BE2C (cell line): ENCODE measurements around the gene BHLHE40.
A peak's percentile ranks its signal among the peaks of the same experiment; 100 is the strongest.

Source experiments
- DNase-seq: peaks from one replicate; pipeline ENCODE4 v3.0.0-alpha.2; 2020
- H3K27me3 ChIP-seq: fragments of 250-450 bp; sonication (Bioruptor Pico); 2 replicates; pipeline ENCODE4 v1.5.1; 2020; ENCODE audit warnings: mild to moderate bottlenecking
- H3K36me3 ChIP-seq: fragments of 250-450 bp; sonication (Bioruptor Pico); 2 replicates; pipeline ENCODE4 v1.5.1; 2020; ENCODE audit warnings: mild to moderate bottlenecking
- H3K4me1 ChIP-seq: fragments of 250-450 bp; sonication (Bioruptor Pico); 2 replicates; pipeline ENCODE4 v1.5.1; 2020
- H3K4me3 ChIP-seq: 2 replicates; pipeline ENCODE4 v1.5.1; 2011; ENCODE audit warnings: low read depth, low read length
- H3K9me3 ChIP-seq: fragments of 250-450 bp; sonication (Bioruptor Pico); 2 replicates; pipeline ENCODE4 v1.5.1; 2020
- TF ChIP-seq, protein P1 (sequence below): IDR thresholded peaks from 2 replicates; pipeline ENCODE4 v1.5.1; 2012; ENCODE audit warnings: mild to moderate bottlenecking, low read depth, low read length

The BHLHE40 gene

GRCh38 chr3:4984511-4984864, 5.3 kb downstream of the BHLHE40 start:
- Histone ChIP-seq H3K36me3 (no peaks in the 10 kb centered on the region), H3K9me3 (no peaks in the 10 kb centered on the region), H3K4me3 (peak overlapping the region; percentile 8; the same call in 1 of the 2 replicates), H3K27me3 (no peaks in the 10 kb centered on the region), H3K4me1 (peaks cover 6% of the 10 kb centered on the region)
- DNase-seq = no peak
- TF ChIP-seq, protein P1, sequence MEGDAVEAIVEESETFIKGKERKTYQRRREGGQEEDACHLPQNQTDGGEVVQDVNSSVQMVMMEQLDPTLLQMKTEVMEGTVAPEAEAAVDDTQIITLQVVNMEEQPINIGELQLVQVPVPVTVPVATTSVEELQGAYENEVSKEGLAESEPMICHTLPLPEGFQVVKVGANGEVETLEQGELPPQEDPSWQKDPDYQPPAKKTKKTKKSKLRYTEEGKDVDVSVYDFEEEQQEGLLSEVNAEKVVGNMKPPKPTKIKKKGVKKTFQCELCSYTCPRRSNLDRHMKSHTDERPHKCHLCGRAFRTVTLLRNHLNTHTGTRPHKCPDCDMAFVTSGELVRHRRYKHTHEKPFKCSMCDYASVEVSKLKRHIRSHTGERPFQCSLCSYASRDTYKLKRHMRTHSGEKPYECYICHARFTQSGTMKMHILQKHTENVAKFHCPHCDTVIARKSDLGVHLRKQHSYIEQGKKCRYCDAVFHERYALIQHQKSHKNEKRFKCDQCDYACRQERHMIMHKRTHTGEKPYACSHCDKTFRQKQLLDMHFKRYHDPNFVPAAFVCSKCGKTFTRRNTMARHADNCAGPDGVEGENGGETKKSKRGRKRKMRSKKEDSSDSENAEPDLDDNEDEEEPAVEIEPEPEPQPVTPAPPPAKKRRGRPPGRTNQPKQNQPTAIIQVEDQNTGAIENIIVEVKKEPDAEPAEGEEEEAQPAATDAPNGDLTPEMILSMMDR = no peak

GRCh38 chr3:4985330-4986174, 6.3 kb downstream of the BHLHE40 start:
- Histone ChIP-seq H3K4me1 (peaks cover 6% of the 10 kb centered on the region), H3K9me3 (no peaks in the 10 kb centered on the region), H3K4me3 (peak overlapping the region; percentile 46; the same call in 1 of the 2 replicates), H3K36me3 (no peaks in the 10 kb centered on the region), H3K27me3 (no peaks in the 10 kb centered on the region)
- TF ChIP-seq, protein P1 = no peak
- DNase-seq = peak; percentile 48

DNA sequence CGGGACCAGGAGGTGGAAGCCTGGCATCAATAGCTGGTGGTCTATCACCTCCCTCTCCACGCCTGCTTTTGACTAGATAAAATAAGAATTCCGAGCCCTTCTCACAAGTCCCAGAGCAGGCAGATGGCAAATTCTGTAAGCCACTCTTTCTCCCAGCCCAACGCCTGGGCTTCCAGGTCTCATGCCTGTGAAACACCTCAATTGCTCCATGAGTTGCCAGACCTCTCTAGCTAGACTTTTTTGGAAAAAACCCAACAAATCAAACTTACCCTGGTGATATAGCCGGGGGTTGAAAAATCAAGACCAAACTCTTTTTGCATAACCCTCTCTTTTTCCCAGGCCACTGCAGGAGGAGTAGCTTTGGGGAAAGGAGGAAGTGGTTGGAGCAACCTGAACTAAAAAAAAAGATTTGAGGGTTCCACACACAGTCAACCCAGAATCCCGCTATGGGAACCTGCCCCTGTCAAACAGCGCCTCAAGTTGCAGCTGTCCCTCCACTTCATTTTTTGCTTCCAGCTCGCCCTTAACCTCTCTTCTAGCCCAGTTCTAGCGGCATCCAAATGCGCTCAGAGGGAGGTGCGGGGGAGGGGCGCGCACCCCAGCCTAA, 7.0 kb downstream of the BHLHE40 start:
- DNase-seq = no peak
- Histone ChIP-seq H3K4me1 (peaks cover 6% of the 10 kb centered on the region), H3K27me3 (no peaks in the 10 kb centered on the region), H3K9me3 (no peaks in the 10 kb centered on the region), H3K36me3 (no peaks in the 10 kb centered on the region), H3K4me3 (peak overlapping the region; percentile 46)
- TF ChIP-seq, protein P1 = no peak

DNA sequence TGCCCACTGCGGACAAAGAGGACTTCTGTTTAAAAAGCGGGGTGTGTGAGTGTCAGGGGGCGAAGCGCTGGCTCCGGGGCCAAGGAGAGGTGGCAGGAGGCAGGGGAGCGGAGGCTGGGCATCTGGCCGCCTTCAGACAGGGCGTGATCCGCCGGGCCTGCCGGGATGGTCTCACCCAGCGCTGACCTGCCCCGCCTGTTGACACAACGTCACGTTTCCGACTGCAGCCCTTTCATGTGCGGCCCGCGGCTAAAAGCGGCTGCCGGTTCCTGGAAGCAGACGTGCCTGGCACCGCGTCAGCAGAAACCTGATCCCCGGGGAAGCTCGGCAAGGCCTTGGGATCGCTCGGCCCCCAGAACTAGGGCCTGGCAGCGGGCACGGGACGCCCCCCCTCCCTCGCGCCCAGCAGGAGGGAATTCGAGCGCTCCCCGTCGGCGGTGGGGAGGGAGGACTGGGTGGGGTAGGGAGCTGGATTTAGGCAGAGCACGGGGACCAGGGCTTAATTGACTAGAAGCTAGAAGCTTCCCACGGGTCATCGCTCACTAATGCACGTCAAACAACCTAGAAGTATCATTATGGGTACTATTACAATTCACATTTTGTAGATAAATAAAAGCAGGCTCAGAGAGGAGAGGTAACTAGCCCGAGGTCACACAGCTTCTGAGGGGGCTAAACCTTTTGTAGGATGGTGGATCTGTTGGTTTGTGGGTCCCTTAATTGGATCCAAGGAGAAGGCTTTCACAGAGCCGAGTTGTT, 7.7 kb downstream of the BHLHE40 start:
- peaks cover 6% of the 10 kb centered on the region for H3K4me1 ChIP-seq
- DNase-seq = peak; percentile 89
- H3K4me3 ChIP-seq = peak overlapping the region; percentile 46
- H3K36me3 ChIP-seq = no peaks in the 10 kb centered on the region
- no peaks in the 10 kb centered on the region for H3K9me3 ChIP-seq
- no peaks in the 10 kb centered on the region for H3K27me3 ChIP-seq
- TF ChIP-seq, protein P1 = peak; percentile 3; the same call in 1 of the 2 replicates

DNA sequence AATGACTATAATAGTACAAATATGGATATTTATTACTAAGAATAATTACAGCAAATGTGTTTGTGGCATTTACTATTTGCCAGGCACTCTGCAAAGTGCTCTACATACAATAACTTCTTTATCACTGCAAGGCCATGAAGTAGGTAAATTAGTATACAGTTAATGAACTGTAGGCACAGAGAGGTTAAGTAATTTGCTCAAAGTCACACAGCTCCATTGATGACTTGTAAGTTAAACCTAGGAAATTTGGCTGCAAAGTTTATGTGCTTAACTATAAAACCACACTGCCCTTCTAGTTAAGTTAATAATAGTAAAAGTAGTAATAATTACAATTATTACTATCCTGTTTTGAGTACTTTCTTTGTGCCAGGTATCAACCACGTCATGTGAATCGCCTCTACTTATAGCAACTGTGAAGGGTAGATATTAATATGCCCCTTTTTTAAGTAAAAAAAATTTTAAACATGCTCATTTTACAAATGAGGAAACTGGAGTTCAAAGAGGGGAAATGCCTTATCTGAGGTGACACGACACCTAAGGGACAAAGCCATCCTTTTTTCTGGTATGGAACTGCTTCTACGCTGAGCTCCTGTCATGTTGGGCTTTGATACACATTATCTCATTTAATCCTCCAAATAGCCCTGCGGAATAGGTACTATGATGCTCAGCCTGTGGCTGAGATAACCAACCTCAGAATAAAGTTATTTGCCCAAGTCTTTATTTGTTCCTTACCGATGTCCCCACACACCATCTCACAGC, 8.5 kb downstream of the BHLHE40 start:
- no peak for DNase-seq
- TF ChIP-seq, protein P1 = no peak
- Histone ChIP-seq H3K36me3 (no peaks in the 10 kb centered on the region), H3K9me3 (no peaks in the 10 kb centered on the region), H3K27me3 (no peaks in the 10 kb centered on the region), H3K4me3 (peak overlapping the region; percentile 46), H3K4me1 (peaks cover 6% of the 10 kb centered on the region)
